ENCODE measurements around the gene RGS11. TPM values are rescaled to one million over a fixed set of nuclear protein-coding genes. Genes with fewer than 3 reads are reported as not detected.

Gene RGS11
- total RNA-seq, 1 donor from 2014 or later = 0.52 TPM

- Histone ChIP-seq H3K4me3 (ENCODE audit: low read length in 3 of 3) (no peak overlapping the region), H3K9me3 (ENCODE audit: control insufficient read depth in 3 of 3, low read length in 3 of 3) (no peaks in the 10 kb centered on the region), H3K27me3 (ENCODE audit: control insufficient read depth in 3 of 3, insufficient read depth in 3 of 3, low read length in 3 of 3) (no peaks in the 10 kb centered on the region), H3K36me3 (ENCODE audit: control insufficient read depth in 3 of 3, insufficient read depth in 3 of 3, low read length in 3 of 3) (peaks cover 34 to 42% (median 37%) of the 10 kb centered on the region in 3 donors), H3K9ac (ENCODE audit: low read depth in 1 of 3, low read length in 3 of 3) (no peak overlapping the region), H3K27ac (ENCODE audit: low read depth, low read length) (no peak overlapping the region), H3K4me1 (ENCODE audit: control insufficient read depth in 3 of 3, insufficient read depth in 3 of 3, low read length in 3 of 3) (peaks cover 0 to 2% (median 0%) of the 10 kb centered on the region in 3 donors)
Measured at GRCh38 chr16:254461-254860, 21.3 kb downstream of the RGS11 start.

GRCh38 chr16:253833-254232 is 21.9 kb downstream of the RGS11 start:
- Histone ChIP-seq H3K9ac (ENCODE audit: low read depth in 1 of 3, low read length in 3 of 3) (no peak overlapping the region), H3K27me3 (ENCODE audit: control insufficient read depth in 3 of 3, insufficient read depth in 3 of 3, low read length in 3 of 3) (no peaks in the 10 kb centered on the region), H3K36me3 (ENCODE audit: control insufficient read depth in 3 of 3, insufficient read depth in 3 of 3, low read length in 3 of 3) (peaks cover 38 to 42% (median 38%) of the 10 kb centered on the region in 3 donors), H3K4me1 (ENCODE audit: control insufficient read depth in 3 of 3, insufficient read depth in 3 of 3, low read length in 3 of 3) (peaks cover 0 to 2% (median 0%) of the 10 kb centered on the region in 3 donors), H3K9me3 (ENCODE audit: control insufficient read depth in 3 of 3, low read length in 3 of 3) (no peaks in the 10 kb centered on the region), H3K4me3 (ENCODE audit: low read length in 3 of 3) (no peak overlapping the region), H3K27ac (ENCODE audit: low read depth, low read length) (no peak overlapping the region)

- peaks cover 38 to 42% (median 38%) of the 10 kb centered on the region in 3 donors for H3K36me3 ChIP-seq (ENCODE audit: control insufficient read depth in 3 of 3, insufficient read depth in 3 of 3, low read length in 3 of 3)
- no peak overlapping the region for H3K27ac ChIP-seq (ENCODE audit: low read depth, low read length)
- no peak overlapping the region for H3K4me3 ChIP-seq (ENCODE audit: low read length in 3 of 3)
- peak overlapping the region in 1 of 3 donors; percentile 21 for H3K9ac ChIP-seq (ENCODE audit: low read depth in 1 of 3, low read length in 3 of 3)
- H3K27me3 ChIP-seq (ENCODE audit: control insufficient read depth in 3 of 3, insufficient read depth in 3 of 3, low read length in 3 of 3) = no peaks in the 10 kb centered on the region
- peaks cover 0 to 2% (median 0%) of the 10 kb centered on the region in 3 donors for H3K4me1 ChIP-seq (ENCODE audit: control insufficient read depth in 3 of 3, insufficient read depth in 3 of 3, low read length in 3 of 3)
- H3K9me3 ChIP-seq (ENCODE audit: control insufficient read depth in 3 of 3, low read length in 3 of 3) = no peaks in the 10 kb centered on the region
Measured at GRCh38 chr16:252366-253337, 23.1 kb downstream of the RGS11 start.

GRCh38 chr16:249431-249830 is 26.3 kb downstream of the RGS11 start:
- Histone ChIP-seq H3K4me3 (ENCODE audit: low read length in 3 of 3) (no peak overlapping the region), H3K36me3 (ENCODE audit: control insufficient read depth in 3 of 3, insufficient read depth in 3 of 3, low read length in 3 of 3) (peaks cover 25 to 27% (median 25%) of the 10 kb centered on the region in 3 donors), H3K4me1 (ENCODE audit: control insufficient read depth in 3 of 3, insufficient read depth in 3 of 3, low read length in 3 of 3) (peaks cover 0 to 2% (median 0%) of the 10 kb centered on the region in 3 donors), H3K9ac (ENCODE audit: low read depth in 1 of 3, low read length in 3 of 3) (no peak overlapping the region), H3K27ac (ENCODE audit: low read depth, low read length) (no peak overlapping the region), H3K27me3 (ENCODE audit: control insufficient read depth in 3 of 3, insufficient read depth in 3 of 3, low read length in 3 of 3) (no peaks in the 10 kb centered on the region), H3K9me3 (ENCODE audit: control insufficient read depth in 3 of 3, low read length in 3 of 3) (no peaks in the 10 kb centered on the region)

- Histone ChIP-seq H3K9ac (ENCODE audit: low read depth in 1 of 3, low read length in 3 of 3) (no peak overlapping the region), H3K36me3 (ENCODE audit: control insufficient read depth in 3 of 3, insufficient read depth in 3 of 3, low read length in 3 of 3) (peaks cover 11 to 16% (median 13%) of the 10 kb centered on the region in 3 donors), H3K27ac (ENCODE audit: low read depth, low read length) (no peak overlapping the region), H3K9me3 (ENCODE audit: control insufficient read depth in 3 of 3, low read length in 3 of 3) (no peaks in the 10 kb centered on the region), H3K27me3 (ENCODE audit: control insufficient read depth in 3 of 3, insufficient read depth in 3 of 3, low read length in 3 of 3) (no peaks in the 10 kb centered on the region), H3K4me1 (ENCODE audit: control insufficient read depth in 3 of 3, insufficient read depth in 3 of 3, low read length in 3 of 3) (peaks cover 4 to 11% (median 11%) of the 10 kb centered on the region in 3 donors), H3K4me3 (ENCODE audit: low read length in 3 of 3) (no peak overlapping the region)
Measured at GRCh38 chr16:247027-247426, 28.7 kb downstream of the RGS11 start.

- no peak overlapping the region for H3K9ac ChIP-seq (ENCODE audit: low read depth in 1 of 3, low read length in 3 of 3)
Measured at GRCh38 chr16:245105-245504, 30.6 kb downstream of the RGS11 start.

GRCh38 chr16:243348-243747 is 32.4 kb downstream of the RGS11 start:
- Histone ChIP-seq H3K4me1 (ENCODE audit: control insufficient read depth in 3 of 3, insufficient read depth in 3 of 3, low read length in 3 of 3) (peaks cover 14 to 30% (median 29%) of the 10 kb centered on the region in 3 donors), H3K27me3 (ENCODE audit: control insufficient read depth in 3 of 3, insufficient read depth in 3 of 3, low read length in 3 of 3) (no peaks in the 10 kb centered on the region), H3K36me3 (ENCODE audit: control insufficient read depth in 3 of 3, insufficient read depth in 3 of 3, low read length in 3 of 3) (peaks cover 0 to 2% (median 0%) of the 10 kb centered on the region in 3 donors), H3K9me3 (ENCODE audit: control insufficient read depth in 3 of 3, low read length in 3 of 3) (no peaks in the 10 kb centered on the region), H3K4me3 (ENCODE audit: low read length in 3 of 3) (peak overlapping the region in 1 of 3 donors; percentile 35), H3K27ac (ENCODE audit: low read depth, low read length) (peak overlapping the region; percentile 75), H3K9ac (ENCODE audit: low read depth in 1 of 3, low read length in 3 of 3) (peak overlapping the region in 2 of 3 donors; percentile 16 to 45)

More at GRCh38 chr16:245105-245504, 30.6 kb downstream of the RGS11 start:
- H3K36me3 ChIP-seq (ENCODE audit: control insufficient read depth in 3 of 3, insufficient read depth in 3 of 3, low read length in 3 of 3) = peaks cover 1 to 11% (median 7%) of the 10 kb centered on the region in 3 donors
- H3K9me3 ChIP-seq (ENCODE audit: control insufficient read depth in 3 of 3, low read length in 3 of 3) = no peaks in the 10 kb centered on the region
- H3K4me1 ChIP-seq (ENCODE audit: control insufficient read depth in 3 of 3, insufficient read depth in 3 of 3, low read length in 3 of 3) = peaks cover 10 to 24% (median 21%) of the 10 kb centered on the region in 3 donors
- H3K27me3 ChIP-seq (ENCODE audit: control insufficient read depth in 3 of 3, insufficient read depth in 3 of 3, low read length in 3 of 3) = no peaks in the 10 kb centered on the region
- no peak overlapping the region for H3K4me3 ChIP-seq (ENCODE audit: low read length in 3 of 3)
- no peak overlapping the region for H3K27ac ChIP-seq (ENCODE audit: low read depth, low read length)

- H3K4me3 ChIP-seq (ENCODE audit: low read length in 3 of 3) = no peak overlapping the region
- peak overlapping the region; percentile 1 for H3K27ac ChIP-seq (ENCODE audit: low read depth, low read length)
- H3K9ac ChIP-seq (ENCODE audit: low read depth in 1 of 3, low read length in 3 of 3) = no peak overlapping the region
- H3K4me1 ChIP-seq (ENCODE audit: control insufficient read depth in 3 of 3, insufficient read depth in 3 of 3, low read length in 3 of 3) = peaks cover 14 to 30% (median 29%) of the 10 kb centered on the region in 3 donors
- no peaks in the 10 kb centered on the region for H3K9me3 ChIP-seq (ENCODE audit: control insufficient read depth in 3 of 3, low read length in 3 of 3)
- peaks cover 0 to 2% (median 0%) of the 10 kb centered on the region in 3 donors for H3K36me3 ChIP-seq (ENCODE audit: control insufficient read depth in 3 of 3, insufficient read depth in 3 of 3, low read length in 3 of 3)
- H3K27me3 ChIP-seq (ENCODE audit: control insufficient read depth in 3 of 3, insufficient read depth in 3 of 3, low read length in 3 of 3) = no peaks in the 10 kb centered on the region
Measured at GRCh38 chr16:242281-242680, 33.5 kb downstream of the RGS11 start.

GRCh38 chr16:240559-240958 is 35.2 kb downstream of the RGS11 start:
- no peak overlapping the region for H3K4me3 ChIP-seq (ENCODE audit: low read length in 3 of 3)
- peak overlapping the region; percentile 32 for H3K27ac ChIP-seq (ENCODE audit: low read depth, low read length)
- H3K9ac ChIP-seq (ENCODE audit: low read depth in 1 of 3, low read length in 3 of 3) = no peak overlapping the region
- H3K9me3 ChIP-seq (ENCODE audit: control insufficient read depth in 3 of 3, low read length in 3 of 3) = no peaks in the 10 kb centered on the region
- peaks cover 0 to 2% (median 0%) of the 10 kb centered on the region in 3 donors for H3K36me3 ChIP-seq (ENCODE audit: control insufficient read depth in 3 of 3, insufficient read depth in 3 of 3, low read length in 3 of 3)
- H3K27me3 ChIP-seq (ENCODE audit: control insufficient read depth in 3 of 3, insufficient read depth in 3 of 3, low read length in 3 of 3) = no peaks in the 10 kb centered on the region
- peaks cover 15 to 35% (median 29%) of the 10 kb centered on the region in 3 donors for H3K4me1 ChIP-seq (ENCODE audit: control insufficient read depth in 3 of 3, insufficient read depth in 3 of 3, low read length in 3 of 3)

GRCh38 chr16:239948-240277 is 35.8 kb downstream of the RGS11 start:
- H3K27me3 ChIP-seq (ENCODE audit: control insufficient read depth in 3 of 3, insufficient read depth in 3 of 3, low read length in 3 of 3) = no peaks in the 10 kb centered on the region
- no peaks in the 10 kb centered on the region for H3K9me3 ChIP-seq (ENCODE audit: control insufficient read depth in 3 of 3, low read length in 3 of 3)
- peak overlapping the region in 1 of 3 donors; percentile 28 for H3K9ac ChIP-seq (ENCODE audit: low read depth in 1 of 3, low read length in 3 of 3)
- peaks cover 19 to 39% (median 35%) of the 10 kb centered on the region in 3 donors for H3K4me1 ChIP-seq (ENCODE audit: control insufficient read depth in 3 of 3, insufficient read depth in 3 of 3, low read length in 3 of 3)
- no peak overlapping the region for H3K4me3 ChIP-seq (ENCODE audit: low read length in 3 of 3)
- peak overlapping the region; percentile 32 for H3K27ac ChIP-seq (ENCODE audit: low read depth, low read length)
- peaks cover 0 to 2% (median 0%) of the 10 kb centered on the region in 3 donors for H3K36me3 ChIP-seq (ENCODE audit: control insufficient read depth in 3 of 3, insufficient read depth in 3 of 3, low read length in 3 of 3)

All from skeletal muscle tissue (tissue), 4 donors.